Measurements from ENCODE around the gene PPP1R37.

PPP1R37 gene

GRCh38 chr19:45140533-45140932, 47.6 kb downstream of the PPP1R37 start:
- DNase-seq: no peak

GRCh38 chr19:45141203-45141900, 48.4 kb downstream of the PPP1R37 start:
- DNase-seq: no peak

GRCh38 chr19:45142016-45142725, 49.2 kb downstream of the PPP1R37 start:
- no peak for DNase-seq

GRCh38 chr19:45142726-45143110, 49.7 kb downstream of the PPP1R37 start:
- no peak for DNase-seq

GRCh38 chr19:45144431-45145269, 51.7 kb downstream of the PPP1R37 start:
- DNase-seq: no peak

- no peak for DNase-seq
Measured at GRCh38 chr19:45145270-45146189, 52.6 kb downstream of the PPP1R37 start.

- no peak for DNase-seq
Measured at GRCh38 chr19:45146251-45146650, 53.3 kb downstream of the PPP1R37 start.

- DNase-seq: no peak
Measured at GRCh38 chr19:45146741-45147205, 53.8 kb downstream of the PPP1R37 start.

- no peak for DNase-seq
Measured at GRCh38 chr19:45147835-45148676, 55.1 kb downstream of the PPP1R37 start.

GRCh38 chr19:45149129-45149528, 56.1 kb downstream of the PPP1R37 start:
- DNase-seq: no peak

- no peak for DNase-seq
Measured at GRCh38 chr19:45150180-45150579, 57.2 kb downstream of the PPP1R37 start.

GRCh38 chr19:45150751-45151281, 57.8 kb downstream of the PPP1R37 start:
- DNase-seq: no peak

GRCh38 chr19:45151320-45151719, 58.3 kb downstream of the PPP1R37 start:
- DNase-seq: no peak

- DNase-seq: no peak
Measured at GRCh38 chr19:45151821-45152503, 59.0 kb downstream of the PPP1R37 start.

- DNase-seq: peak; percentile 54
Measured at GRCh38 chr19:45152504-45153338, 59.7 kb downstream of the PPP1R37 start.

- peak; percentile 51 for DNase-seq
Measured at GRCh38 chr19:45153339-45154063, 60.5 kb downstream of the PPP1R37 start.

GRCh38 chr19:45154064-45154827, 61.3 kb downstream of the PPP1R37 start:
- no peak for DNase-seq

- no peak for DNase-seq
Measured at GRCh38 chr19:45156011-45156630, 63.1 kb downstream of the PPP1R37 start.
